ENCODE measurements around the gene TMEM255B.

TMEM255B gene

DNA sequence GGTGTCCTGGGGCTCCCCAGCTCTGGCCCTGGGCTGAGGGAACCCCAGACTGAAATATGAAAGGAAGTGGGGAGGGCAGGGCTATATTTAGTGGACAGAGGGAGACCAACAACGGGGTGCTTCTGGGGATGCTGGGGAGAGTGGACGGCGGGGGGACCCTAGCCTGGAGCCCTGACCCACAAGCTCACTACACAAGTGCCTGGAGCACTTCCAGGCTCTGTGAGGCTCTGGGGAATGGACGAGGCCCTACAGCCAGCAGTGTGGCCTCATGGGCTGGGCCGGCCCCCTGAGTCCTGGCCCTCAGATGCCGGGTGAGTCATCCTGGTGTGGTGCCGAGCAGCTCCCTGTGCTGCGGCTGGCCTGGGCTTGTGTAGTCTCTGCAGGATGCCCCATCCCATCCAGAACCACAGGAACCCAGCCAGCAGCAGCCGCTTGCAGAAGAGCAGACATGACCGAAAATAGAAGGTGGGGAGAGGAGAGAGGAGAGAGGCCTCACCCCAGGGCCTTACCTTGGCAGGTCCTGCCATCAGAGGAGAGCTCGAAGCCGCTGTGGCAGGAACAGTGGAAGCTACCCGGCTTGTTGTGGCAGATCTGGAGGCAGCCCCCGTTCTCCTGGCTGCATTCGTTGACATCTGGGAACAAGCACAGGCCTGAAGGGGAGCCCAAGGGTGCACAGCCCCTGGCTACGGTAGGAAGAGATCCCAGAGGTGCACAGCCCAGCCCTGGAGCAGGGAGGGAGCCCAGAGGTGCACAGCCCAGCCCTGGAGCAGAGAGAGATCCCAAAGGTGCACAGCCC lies 78.7 kb downstream of the TMEM255B start:
- no peak overlapping the region for H3K4me3 ChIP-seq (ENCODE audit: low read depth, low read length)
- peak; percentile 87 for DNase-seq (ENCODE audit: low read depth)
- TF ChIP-seq POLR2A (IDR thresholded peaks at IDR 0.05; ENCODE audit: extremely low read depth, insufficient read length) (no peak), CTCF (IDR thresholded peaks at IDR 0.05; ENCODE audit: low read depth, low read length) (no peak), MYC (IDR thresholded peaks at IDR 0.05; ENCODE audit: low read depth, low read length) (no peak)
- TF ChIP-seq, protein P1, sequence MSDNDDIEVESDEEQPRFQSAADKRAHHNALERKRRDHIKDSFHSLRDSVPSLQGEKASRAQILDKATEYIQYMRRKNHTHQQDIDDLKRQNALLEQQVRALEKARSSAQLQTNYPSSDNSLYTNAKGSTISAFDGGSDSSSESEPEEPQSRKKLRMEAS (IDR thresholded peaks at IDR 0.05; ENCODE audit: low read depth, low read length), result no peak

GRCh38 chr13:113838711-113839201 lies 79.7 kb downstream of the TMEM255B start:
- H3K4me3 ChIP-seq (ENCODE audit: low read depth, low read length), result no peak overlapping the region
- no peak for DNase-seq (ENCODE audit: low read depth)
- TF ChIP-seq POLR2A (IDR thresholded peaks at IDR 0.05; ENCODE audit: extremely low read depth, insufficient read length) (no peak), MYC (IDR thresholded peaks at IDR 0.05; ENCODE audit: low read depth, low read length) (no peak), CTCF (IDR thresholded peaks at IDR 0.05; ENCODE audit: low read depth, low read length) (no peak)
- TF ChIP-seq, protein P1 (IDR thresholded peaks at IDR 0.05; ENCODE audit: low read depth, low read length), result no peak

GRCh38 chr13:113839536-113840204 lies 80.6 kb downstream of the TMEM255B start:
- no peak overlapping the region for H3K4me3 ChIP-seq (ENCODE audit: low read depth, low read length)
- no peak for TF ChIP-seq POLR2A (IDR thresholded peaks at IDR 0.05; ENCODE audit: extremely low read depth, insufficient read length)
- DNase-seq (ENCODE audit: low read depth), result no peak

GRCh38 chr13:113840541-113841352 lies 81.7 kb downstream of the TMEM255B start:
- TF ChIP-seq CTCF (IDR thresholded peaks at IDR 0.05; ENCODE audit: low read depth, low read length), result no peak
- TF ChIP-seq POLR2A (IDR thresholded peaks at IDR 0.05; ENCODE audit: extremely low read depth, insufficient read length), result no peak
- TF ChIP-seq MYC (IDR thresholded peaks at IDR 0.05; ENCODE audit: low read depth, low read length), result no peak
- TF ChIP-seq, protein P1 (IDR thresholded peaks at IDR 0.05; ENCODE audit: low read depth, low read length), result no peak
- no peak overlapping the region for H3K4me3 ChIP-seq (ENCODE audit: low read depth, low read length)
- DNase-seq (ENCODE audit: low read depth), result no peak

- TF ChIP-seq POLR2A (IDR thresholded peaks at IDR 0.05; ENCODE audit: extremely low read depth, insufficient read length) (no peak), CTCF (IDR thresholded peaks at IDR 0.05; ENCODE audit: low read depth, low read length) (no peak), MYC (IDR thresholded peaks at IDR 0.05; ENCODE audit: low read depth, low read length) (no peak)
- TF ChIP-seq, protein P1 (IDR thresholded peaks at IDR 0.05; ENCODE audit: low read depth, low read length), result no peak
- no peak for DNase-seq (ENCODE audit: low read depth)
- no peak overlapping the region for H3K4me3 ChIP-seq (ENCODE audit: low read depth, low read length)
Observed at GRCh38 chr13:113841353-113841650, 82.3 kb downstream of the TMEM255B start.

Data from NB4 (cell line).